Right ventricle myocardium inferior (tissue), 1 donor: ENCODE measurements around the gene DUSP7. TPM values are rescaled to one million over a fixed set of nuclear protein-coding genes. Genes with fewer than 3 reads are reported as not detected.
"Not testable (repeated sequence)": the region's sequence is repeated elsewhere in the genome, so short reads cannot be mapped to it uniquely, and the experiment has no call there.

Experiments used
- ATAC-seq: fragments of 200-7000 bp; cut with Tn5 transposase; one replicate; pipeline ENCODE4 v1.9.1; 2020; ENCODE audit warnings: mild to moderate bottlenecking, moderate library complexity
- DNase-seq: peaks from one replicate; pipeline ENCODE4 v3.0.0; 2021; ENCODE audit errors: missing footprints
- intact Hi-C: fragments of 100-400 bp; cut with DNase I; formaldehyde crosslinking; loops from one replicate; pipeline ENCODE4 v1.11.0; 2022
- total RNA-seq: library from RNA; stranded (reverse); fragmentation: NEBNext Ultra II Directional; extraction: Animal tissue kit (Norgen Biotek cat#: 25700); gene quantifications from one replicate; pipeline ENCODE4 v1.2.1, GENCODE V29; 2021
- donor health status: DM: no; HTN: yes; CAD: no; lungs with severe emphysema.

DUSP7 gene
- total RNA-seq, 1 donor from 2014 or later: 25.0 TPM

GRCh38 chr3:52039426-52039825 lies 16.9 kb downstream of the DUSP7 start:
- DNase-seq: no peak
- no peak for ATAC-seq
- intact Hi-C loops: no loop called here

GRCh38 chr3:52038227-52038626 lies 18.1 kb downstream of the DUSP7 start:
- no peak for ATAC-seq
- DNase-seq: no peak
- intact Hi-C loops: no loop called here

GRCh38 chr3:52037291-52037690 lies 19.1 kb downstream of the DUSP7 start:
- DNase-seq (no peak), ATAC-seq (no peak)
- intact Hi-C loops: no loop called here

- ATAC-seq: no peak
- intact Hi-C loops: no loop called here
- no peak for DNase-seq
Observed at GRCh38 chr3:52036829-52037228, 19.5 kb downstream of the DUSP7 start.

- DNase-seq: no peak
- intact Hi-C loops: no loop called here
- ATAC-seq: no peak
Observed at GRCh38 chr3:52036222-52036694, 20.1 kb downstream of the DUSP7 start.

GRCh38 chr3:52034651-52035050 lies 21.7 kb downstream of the DUSP7 start:
- intact Hi-C loops: no loop called here
- DNase-seq (no peak), ATAC-seq (no peak)

- DNase-seq (no peak), ATAC-seq (no peak)
- intact Hi-C loops: no loop called here
Observed at GRCh38 chr3:52034212-52034611, 22.2 kb downstream of the DUSP7 start.

GRCh38 chr3:52033748-52034147 lies 22.6 kb downstream of the DUSP7 start:
- intact Hi-C loops, DNase-seq, ATAC-seq: not testable (repeated sequence)

- intact Hi-C loops: no loop called here
- no peak for ATAC-seq
- DNase-seq: no peak
Observed at GRCh38 chr3:52032702-52033408, 23.5 kb downstream of the DUSP7 start.

- DNase-seq (no peak), ATAC-seq (no peak)
- intact Hi-C loops: no loop called here
Observed at GRCh38 chr3:52031896-52032295, 24.5 kb downstream of the DUSP7 start.

- DNase-seq (no peak), ATAC-seq (no peak)
- intact Hi-C loops: no loop called here
Observed at GRCh38 chr3:52030714-52031310, 25.6 kb downstream of the DUSP7 start.

- DNase-seq: no peak
- intact Hi-C loops: no loop called here
Observed at GRCh38 chr3:52029535-52029934, 26.8 kb downstream of the DUSP7 start.

GRCh38 chr3:52029053-52029452 lies 27.3 kb downstream of the DUSP7 start:
- intact Hi-C loops: no loop called here
- ATAC-seq (peak; percentile 35), DNase-seq (no peak)

More at GRCh38 chr3:52029535-52029934, 26.8 kb downstream of the DUSP7 start:
- no peak for ATAC-seq

- peak; percentile 77 for ATAC-seq
- DNase-seq: peak; percentile 87
- intact Hi-C loops: no loop called here
Observed at GRCh38 chr3:52028572-52028971, 27.8 kb downstream of the DUSP7 start.

- peak; percentile 13 for ATAC-seq
- no peak for DNase-seq
- intact Hi-C loops: no loop called here
Observed at GRCh38 chr3:52026041-52026440, 30.3 kb downstream of the DUSP7 start.

GRCh38 chr3:52025453-52025852 lies 30.9 kb downstream of the DUSP7 start:
- ATAC-seq (no peak), DNase-seq (no peak)
- intact Hi-C loops: no loop called here

GRCh38 chr3:52024765-52025452 lies 31.5 kb downstream of the DUSP7 start:
- no peak for ATAC-seq
- intact Hi-C loops: no loop called here
- DNase-seq: no peak

- ATAC-seq: no peak
- intact Hi-C loops: loop anchor here (2.0 kb wide), 1 partner anchor 33 kb away; the partner anchor contains the start of gene DUSP7
- DNase-seq: no peak
Observed at GRCh38 chr3:52023860-52024764, 32.3 kb downstream of the DUSP7 start.
